NCI-H2196 (cell line): Measurements from ENCODE around the gene EREG.

ENCODE experiments used
- DNase-seq: peaks from one replicate; lab custom pipeline; 2025; ENCODE audit not compliant: unreplicated experiment; lab: John Stamatoyannopoulos, UW

Gene EREG

GRCh38 chr4:74423104-74423503, 58.2 kb downstream of the EREG start:
- no peak for DNase-seq

- DNase-seq, result no peak
These were observed 59.2 kb downstream of the EREG start for GRCh38 chr4:74424111-74424510.

- no peak for DNase-seq
These were observed 61.2 kb downstream of the EREG start for GRCh38 chr4:74426101-74426500.

- DNase-seq, result no peak
These were observed 63.3 kb downstream of the EREG start for GRCh38 chr4:74428276-74428675.

- no peak for DNase-seq
These were observed 66.3 kb downstream of the EREG start for GRCh38 chr4:74431113-74431826.

- DNase-seq, result no peak
These were observed 68.1 kb downstream of the EREG start for GRCh38 chr4:74433043-74433442.

- no peak for DNase-seq
These were observed 68.7 kb downstream of the EREG start for GRCh38 chr4:74433541-74434172.

GRCh38 chr4:74435296-74435695, 70.4 kb downstream of the EREG start:
- DNase-seq, result no peak

GRCh38 chr4:74437866-74438265, 72.9 kb downstream of the EREG start:
- no peak for DNase-seq
